Activated CD8-positive, alpha-beta memory T cell treated with anti-CD3 and anti-CD28 coated beads for 48 hours (primary cell): ENCODE measurements around the gene UNC5C.

ENCODE experiments used
- DNase-seq, 3 experiments: peaks; one replicate each; pipeline ENCODE4 v3.0.0-alpha.2; 2020; ENCODE audit warnings: low read depth in 2 of 3, low spot score in 2 of 3

Gene UNC5C

GRCh38 chr4:95522682-95523530 lies 25.9 kb downstream of the UNC5C start:
- no peak for DNase-seq

- DNase-seq = no peak
These were observed 31.0 kb downstream of the UNC5C start for GRCh38 chr4:95517576-95518345.

- no peak for DNase-seq
These were observed 32.2 kb downstream of the UNC5C start for GRCh38 chr4:95516528-95517017.

- DNase-seq = no peak
These were observed 33.2 kb downstream of the UNC5C start for GRCh38 chr4:95515589-95515988.

- DNase-seq = no peak
These were observed 35.8 kb downstream of the UNC5C start for GRCh38 chr4:95513022-95513421.

GRCh38 chr4:95511477-95511876 lies 37.3 kb downstream of the UNC5C start:
- DNase-seq = no peak

GRCh38 chr4:95510877-95511276 lies 37.9 kb downstream of the UNC5C start:
- DNase-seq = no peak

GRCh38 chr4:95510145-95510544 lies 38.6 kb downstream of the UNC5C start:
- no peak for DNase-seq

- DNase-seq = no peak
These were observed 40.4 kb downstream of the UNC5C start for GRCh38 chr4:95508421-95508820.

GRCh38 chr4:95507561-95507960 lies 41.2 kb downstream of the UNC5C start:
- DNase-seq = no peak

- no peak for DNase-seq
These were observed 41.6 kb downstream of the UNC5C start for GRCh38 chr4:95507147-95507546.

- DNase-seq = no peak
These were observed 42.5 kb downstream of the UNC5C start for GRCh38 chr4:95506264-95506663.

- no peak for DNase-seq
These were observed 43.0 kb downstream of the UNC5C start for GRCh38 chr4:95505799-95506198.

- DNase-seq = no peak
These were observed 43.6 kb downstream of the UNC5C start for GRCh38 chr4:95505151-95505550.

- no peak for DNase-seq
These were observed 44.3 kb downstream of the UNC5C start for GRCh38 chr4:95504501-95504900.

- DNase-seq = no peak
These were observed 48.4 kb downstream of the UNC5C start for GRCh38 chr4:95500361-95500760.

GRCh38 chr4:95499291-95499696 lies 49.5 kb downstream of the UNC5C start:
- DNase-seq = no peak

- no peak for DNase-seq
These were observed 54.6 kb downstream of the UNC5C start for GRCh38 chr4:95494186-95494585.

- DNase-seq = no peak
These were observed 70.1 kb downstream of the UNC5C start for GRCh38 chr4:95478679-95479078.

GRCh38 chr4:95476121-95476520 lies 72.7 kb downstream of the UNC5C start:
- DNase-seq = no peak

- no peak for DNase-seq
These were observed 76.2 kb downstream of the UNC5C start for GRCh38 chr4:95472534-95472933.

GRCh38 chr4:95470622-95471021 lies 78.2 kb downstream of the UNC5C start:
- no peak for DNase-seq
